HEK293 (cell line): Measurements from ENCODE around the gene ZCCHC8.

Experiments
- CTCF ChIA-PET: fragments of 350-600 bp; formaldehyde crosslinking; extraction: SDS; loops from one replicate; lab custom pipeline; 2021; ENCODE audit warnings: antibody characterized with exemption; lab: Yijun Ruan, JAX
- POLR2A ChIA-PET: fragments of 300-600 bp; formaldehyde crosslinking; extraction: SDS; loops from one replicate; lab custom pipeline; 2020; ENCODE audit warnings: antibody characterized with exemption, inconsistent platforms; lab: Yijun Ruan, JAX
- H3K27ac ChIP-seq: fragments of 200-500 bp; sonication (Bioruptor generic); 2 replicates; pipeline ENCODE4 v1.5.1; 2014; ENCODE audit warnings: low read depth, low read length, control low read depth, inconsistent platforms; ENCODE audit errors: extremely low read depth
- H3K36me3 ChIP-seq, 2 experiments: fragments of 200-500 bp in 1 of 2; sonication (Bioruptor generic) in 1 of 2; 1 replicate in 1 of 2; 2 replicates in 1 of 2; pipeline ENCODE4 v1.5.1; 2014 to 2017; ENCODE audit warnings: inconsistent platforms in 2 of 2, low read length in 2 of 2; ENCODE audit not compliant: control insufficient read depth in 2 of 2, insufficient read depth in 1 of 2
- H3K4me1 ChIP-seq: fragments of 200-500 bp; sonication (Bioruptor generic); 2 replicates; pipeline ENCODE4 v1.5.1; 2014; ENCODE audit warnings: mild to moderate bottlenecking, low read length, inconsistent platforms; ENCODE audit not compliant: control insufficient read depth, insufficient read depth
- H3K4me3 ChIP-seq: 2 replicates; pipeline ENCODE4 v1.5.1; 2011; ENCODE audit warnings: low read depth, mild to moderate bottlenecking, control low read depth, low read length, moderate library complexity
- H3K9me3 ChIP-seq: fragments of 200-500 bp; sonication (Bioruptor generic); 2 replicates; pipeline ENCODE4 v1.5.1; 2014; ENCODE audit warnings: low read depth, low read length, inconsistent platforms; ENCODE audit not compliant: control insufficient read depth, insufficient read depth
- ATF2 ChIP-seq: fragments of 450-650 bp; formaldehyde crosslinking; IDR thresholded peaks from 2 replicates; pipeline ENCODE4 v1.5.1; 2016; ENCODE audit warnings: missing biosample characterization, missing genetic modification characterization, low read depth
- KLF17 ChIP-seq: fragments of 450-650 bp; formaldehyde crosslinking; IDR thresholded peaks from 2 replicates; pipeline ENCODE4 v1.5.1; 2016; ENCODE audit warnings: missing biosample characterization, missing genetic modification characterization
- MEIS1 ChIP-seq: sonication (generic); formaldehyde crosslinking; IDR thresholded peaks from 2 replicates; pipeline ENCODE4 v1.8.1; 2022; ENCODE audit warnings: missing genetic modification reagents, mild to moderate bottlenecking, borderline replicate concordance
- PRDM1 ChIP-seq: fragments of 450-650 bp; formaldehyde crosslinking; IDR thresholded peaks from 2 replicates; pipeline ENCODE4; 2016; ENCODE audit warnings: missing biosample characterization, missing genetic modification characterization
- PRDM10 ChIP-seq: fragments of 450-650 bp; formaldehyde crosslinking; IDR thresholded peaks from 2 replicates; pipeline ENCODE4 v1.5.1; 2016; ENCODE audit warnings: missing biosample characterization, missing genetic modification characterization
- ZBTB17 ChIP-seq: fragments of 450-650 bp; formaldehyde crosslinking; IDR thresholded peaks from 2 replicates; pipeline ENCODE4 v1.5.1; 2016; ENCODE audit warnings: missing biosample characterization, missing genetic modification characterization
- ZFHX2 ChIP-seq: fragments of 450-650 bp; formaldehyde crosslinking; conservative IDR thresholded peaks from 2 replicates; pipeline ENCODE4 v1.5.1; 2016; ENCODE audit warnings: missing biosample characterization, missing genetic modification characterization
- ZNF16 ChIP-seq: fragments of 450-650 bp; formaldehyde crosslinking; IDR thresholded peaks from 2 replicates; pipeline ENCODE4 v1.5.1; 2016; ENCODE audit warnings: low read depth, missing biosample characterization, missing genetic modification characterization
- ZNF292 ChIP-seq: fragments of 450-650 bp; formaldehyde crosslinking; IDR thresholded peaks from 2 replicates; pipeline ENCODE4 v1.5.1; 2016; ENCODE audit warnings: low read depth, missing biosample characterization, missing genetic modification characterization, borderline replicate concordance
- ZNF433 ChIP-seq: fragments of 450-650 bp; formaldehyde crosslinking; IDR thresholded peaks from 2 replicates; pipeline ENCODE4 v1.5.1; 2016; ENCODE audit warnings: missing biosample characterization, missing genetic modification characterization, low read depth
- ZNF488 ChIP-seq: fragments of 450-650 bp; formaldehyde crosslinking; IDR thresholded peaks from 2 replicates; pipeline ENCODE4 v1.5.1; 2016; ENCODE audit warnings: missing biosample characterization, missing genetic modification characterization
- ZNF518A ChIP-seq: fragments of 450-650 bp; formaldehyde crosslinking; conservative IDR thresholded peaks from 2 replicates; pipeline ENCODE4 v1.5.1; 2016; ENCODE audit warnings: low read depth, missing biosample characterization, missing genetic modification characterization
- ZNF521 ChIP-seq: fragments of 450-650 bp; formaldehyde crosslinking; IDR thresholded peaks from 2 replicates; pipeline ENCODE4 v1.5.1; 2017; ENCODE audit warnings: missing biosample characterization, mild to moderate bottlenecking, missing genetic modification characterization
- ZNF658 ChIP-seq: fragments of 450-650 bp; formaldehyde crosslinking; IDR thresholded peaks from 2 replicates; pipeline ENCODE4; 2016; ENCODE audit warnings: missing biosample characterization, missing genetic modification characterization
- ZNF704 ChIP-seq: fragments of 450-650 bp; formaldehyde crosslinking; IDR thresholded peaks from 2 replicates; pipeline ENCODE4 v1.5.1; 2016; ENCODE audit warnings: missing biosample characterization, missing genetic modification characterization
- ZNF747 ChIP-seq: fragments of 450-650 bp; formaldehyde crosslinking; IDR thresholded peaks from 2 replicates; pipeline ENCODE4 v1.5.1; 2016; ENCODE audit warnings: missing biosample characterization, missing genetic modification characterization
- ZSCAN18 ChIP-seq: fragments of 450-650 bp; formaldehyde crosslinking; IDR thresholded peaks from 2 replicates; pipeline ENCODE4 v1.5.1; 2016; ENCODE audit warnings: missing biosample characterization, missing genetic modification characterization
- ZSCAN4 ChIP-seq: fragments of 450-650 bp; formaldehyde crosslinking; IDR thresholded peaks from 2 replicates; pipeline ENCODE4 v1.5.1; 2017; ENCODE audit warnings: missing biosample characterization, missing genetic modification characterization

Gene ZCCHC8

GRCh38 chr12:122520676-122521075 is 19.9 kb upstream of the ZCCHC8 start (continued):
- TF ChIP-seq ZNF518A (tag by site-specific recombination) (no peak), ZSCAN4 (tag by site-specific recombination) (no peak), PRDM1 (no peak), ZNF292 (no peak), ZNF704 (tag by site-specific recombination) (no peak), KLF17 (tag by site-specific recombination) (no peak)

GRCh38 chr12:122519418-122519817 is 18.7 kb upstream of the ZCCHC8 start:
- Histone ChIP-seq H3K4me1 (peaks cover 16% of the 10 kb centered on the region), H3K27ac (no peak overlapping the region), H3K4me3 (no peak overlapping the region), H3K9me3 (no peaks in the 10 kb centered on the region), H3K36me3 (peaks cover 88 to 93% of the 10 kb centered on the region in 2 experiments)
- no peak for TF ChIP-seq ZNF433 (tag by site-specific recombination)
- TF ChIP-seq ZNF488 (tag by site-specific recombination) = no peak
- TF ChIP-seq ZNF658 = no peak
- no peak for TF ChIP-seq ZFHX2 (tag by site-specific recombination)
- no peak for TF ChIP-seq ZBTB17
- no peak for TF ChIP-seq PRDM10
- TF ChIP-seq ZNF521 = no peak
- no peak for TF ChIP-seq MEIS1 (CRISPR knock-in tag)
- no peak for TF ChIP-seq ZNF16 (tag by site-specific recombination)
- no peak for TF ChIP-seq ZSCAN18 (tag by site-specific recombination)
- no peak for TF ChIP-seq ATF2 (tag by site-specific recombination)
- TF ChIP-seq ZNF747 = no peak
- POLR2A ChIA-PET = interaction anchor here (1.0 kb wide), 1 partner anchor 11 kb away, joined by 4 read pairs; no protein-coding TSS in a partner anchor
- CTCF ChIA-PET = interaction anchor here (1.9 kb wide), 1 partner anchor 9 kb away, joined by 5 read pairs; no protein-coding TSS in a partner anchor
